ENCODE data around the gene GRM1.

DNA sequence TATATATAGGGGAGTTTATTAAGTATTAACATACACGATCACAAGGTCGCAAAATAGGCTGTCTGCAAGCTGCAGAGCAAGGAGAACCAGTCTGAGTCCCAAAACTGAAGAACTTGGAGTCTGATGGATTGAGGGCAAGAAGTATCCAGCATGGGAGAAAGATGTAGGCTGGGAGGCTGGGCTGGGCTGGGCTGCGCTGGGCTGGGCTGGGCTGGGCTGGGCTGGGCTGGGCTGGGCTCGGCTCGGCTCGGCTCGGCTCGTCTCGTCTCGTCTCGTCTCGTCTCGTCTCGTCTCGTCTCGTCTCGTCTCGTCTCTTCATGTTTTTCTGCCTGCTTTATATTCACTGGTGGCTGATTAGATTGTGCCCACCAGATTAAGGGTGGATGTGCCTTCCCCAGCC lies 238.6 kb downstream of the GRM1 start:
- TF ChIP-seq, protein P1, sequence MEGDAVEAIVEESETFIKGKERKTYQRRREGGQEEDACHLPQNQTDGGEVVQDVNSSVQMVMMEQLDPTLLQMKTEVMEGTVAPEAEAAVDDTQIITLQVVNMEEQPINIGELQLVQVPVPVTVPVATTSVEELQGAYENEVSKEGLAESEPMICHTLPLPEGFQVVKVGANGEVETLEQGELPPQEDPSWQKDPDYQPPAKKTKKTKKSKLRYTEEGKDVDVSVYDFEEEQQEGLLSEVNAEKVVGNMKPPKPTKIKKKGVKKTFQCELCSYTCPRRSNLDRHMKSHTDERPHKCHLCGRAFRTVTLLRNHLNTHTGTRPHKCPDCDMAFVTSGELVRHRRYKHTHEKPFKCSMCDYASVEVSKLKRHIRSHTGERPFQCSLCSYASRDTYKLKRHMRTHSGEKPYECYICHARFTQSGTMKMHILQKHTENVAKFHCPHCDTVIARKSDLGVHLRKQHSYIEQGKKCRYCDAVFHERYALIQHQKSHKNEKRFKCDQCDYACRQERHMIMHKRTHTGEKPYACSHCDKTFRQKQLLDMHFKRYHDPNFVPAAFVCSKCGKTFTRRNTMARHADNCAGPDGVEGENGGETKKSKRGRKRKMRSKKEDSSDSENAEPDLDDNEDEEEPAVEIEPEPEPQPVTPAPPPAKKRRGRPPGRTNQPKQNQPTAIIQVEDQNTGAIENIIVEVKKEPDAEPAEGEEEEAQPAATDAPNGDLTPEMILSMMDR (conservative IDR thresholded peaks at IDR 0.05 in 1 of 2, IDR thresholded peaks at IDR 0.05 in 1 of 2; ENCODE audit: extremely low read depth in 1 of 2, insufficient read depth in 1 of 2, low read depth in 1 of 2, low read length in 2 of 2) = no peak
- no peak for TF ChIP-seq EZH2 (IDR thresholded peaks at IDR 0.05; ENCODE audit: borderline replicate concordance, low read length)
